ENCODE measurements around the gene TCP11L2. TPM values are rescaled to one million over a fixed set of nuclear protein-coding genes. Genes with fewer than 3 reads are reported as not detected.

The TCP11L2 gene
- total RNA-seq, 2 donors from 2014 or later, result 13.3 to 45.6 TPM

- Histone ChIP-seq H3K27me3 (no peaks in the 10 kb centered on the region), H3K9me3 (no peaks in the 10 kb centered on the region), H3K36me3 (no peaks in the 10 kb centered on the region), H3K9ac (ENCODE audit: low read depth in 2 of 2, low read length in 2 of 2) (no peak overlapping the region), H3K4me1 (no peaks in the 10 kb centered on the region), H3K4me3 (no peak overlapping the region), H3K27ac (no peak overlapping the region)
- intact Hi-C loops (cut with DNase I), result no loop called here
- DNase-seq, result no peak
- TF ChIP-seq, protein P1, sequence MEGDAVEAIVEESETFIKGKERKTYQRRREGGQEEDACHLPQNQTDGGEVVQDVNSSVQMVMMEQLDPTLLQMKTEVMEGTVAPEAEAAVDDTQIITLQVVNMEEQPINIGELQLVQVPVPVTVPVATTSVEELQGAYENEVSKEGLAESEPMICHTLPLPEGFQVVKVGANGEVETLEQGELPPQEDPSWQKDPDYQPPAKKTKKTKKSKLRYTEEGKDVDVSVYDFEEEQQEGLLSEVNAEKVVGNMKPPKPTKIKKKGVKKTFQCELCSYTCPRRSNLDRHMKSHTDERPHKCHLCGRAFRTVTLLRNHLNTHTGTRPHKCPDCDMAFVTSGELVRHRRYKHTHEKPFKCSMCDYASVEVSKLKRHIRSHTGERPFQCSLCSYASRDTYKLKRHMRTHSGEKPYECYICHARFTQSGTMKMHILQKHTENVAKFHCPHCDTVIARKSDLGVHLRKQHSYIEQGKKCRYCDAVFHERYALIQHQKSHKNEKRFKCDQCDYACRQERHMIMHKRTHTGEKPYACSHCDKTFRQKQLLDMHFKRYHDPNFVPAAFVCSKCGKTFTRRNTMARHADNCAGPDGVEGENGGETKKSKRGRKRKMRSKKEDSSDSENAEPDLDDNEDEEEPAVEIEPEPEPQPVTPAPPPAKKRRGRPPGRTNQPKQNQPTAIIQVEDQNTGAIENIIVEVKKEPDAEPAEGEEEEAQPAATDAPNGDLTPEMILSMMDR (IDR thresholded peaks at IDR 0.05), result no peak
Measured at GRCh38 chr12:106258226-106258625, 44.3 kb upstream of the TCP11L2 start.

- Histone ChIP-seq H3K9ac (ENCODE audit: low read depth in 2 of 2, low read length in 2 of 2) (no peak overlapping the region), H3K4me3 (no peak overlapping the region), H3K27me3 (no peaks in the 10 kb centered on the region), H3K36me3 (no peaks in the 10 kb centered on the region), H3K27ac (no peak overlapping the region), H3K9me3 (no peaks in the 10 kb centered on the region), H3K4me1 (no peaks in the 10 kb centered on the region)
- intact Hi-C loops (cut with DNase I), result no loop called here
- TF ChIP-seq, protein P1 (IDR thresholded peaks at IDR 0.05), result no peak
- no peak for DNase-seq
Measured at GRCh38 chr12:106258935-106259334, 43.6 kb upstream of the TCP11L2 start.

GRCh38 chr12:106265116-106265515, 37.4 kb upstream of the TCP11L2 start:
- no peaks in the 10 kb centered on the region for H3K4me1 ChIP-seq
- H3K36me3 ChIP-seq, result no peaks in the 10 kb centered on the region
- H3K9me3 ChIP-seq, result no peaks in the 10 kb centered on the region
- intact Hi-C loops (cut with DNase I), result no loop called here
- TF ChIP-seq, protein P1 (IDR thresholded peaks at IDR 0.05), result no peak
- no peak overlapping the region for H3K9ac ChIP-seq (ENCODE audit: low read depth in 2 of 2, low read length in 2 of 2)
- H3K27ac ChIP-seq, result no peak overlapping the region
- no peaks in the 10 kb centered on the region for H3K27me3 ChIP-seq
- H3K4me3 ChIP-seq, result no peak overlapping the region
- DNase-seq, result no peak

DNA sequence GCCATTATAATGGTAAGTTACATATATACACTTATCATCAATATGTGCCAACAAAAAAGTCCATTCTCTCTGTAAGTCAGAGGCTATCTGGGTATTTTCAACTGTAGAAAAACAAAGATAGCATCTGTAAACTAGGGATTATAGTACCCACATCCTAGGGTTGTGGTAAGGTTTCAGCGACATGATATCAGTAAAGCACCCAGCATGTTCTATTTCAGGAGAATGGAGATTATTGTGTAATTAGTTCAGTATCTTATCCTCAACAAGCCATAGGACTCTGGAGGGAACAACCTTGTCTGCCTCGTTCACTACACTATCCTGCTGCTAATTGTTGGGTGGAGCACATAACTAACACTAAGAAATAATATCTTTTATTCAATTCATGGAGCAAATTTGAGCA, 35.0 kb upstream of the TCP11L2 start:
- intact Hi-C loops (cut with DNase I), result no loop called here
- Histone ChIP-seq H3K27me3 (no peaks in the 10 kb centered on the region), H3K36me3 (no peaks in the 10 kb centered on the region), H3K9me3 (no peaks in the 10 kb centered on the region), H3K27ac (no peak overlapping the region), H3K4me1 (no peaks in the 10 kb centered on the region), H3K9ac (ENCODE audit: low read depth in 2 of 2, low read length in 2 of 2) (no peak overlapping the region), H3K4me3 (no peak overlapping the region)
- DNase-seq, result no peak
- TF ChIP-seq, protein P1 (IDR thresholded peaks at IDR 0.05), result no peak

GRCh38 chr12:106269150-106269771, 33.3 kb upstream of the TCP11L2 start:
- H3K9ac ChIP-seq (ENCODE audit: low read depth in 2 of 2, low read length in 2 of 2), result no peak overlapping the region
- DNase-seq, result no peak
- no peaks in the 10 kb centered on the region for H3K4me1 ChIP-seq
- H3K4me3 ChIP-seq, result no peak overlapping the region
- H3K36me3 ChIP-seq, result no peaks in the 10 kb centered on the region
- TF ChIP-seq, protein P1 (IDR thresholded peaks at IDR 0.05), result no peak
- intact Hi-C loops (cut with DNase I), result no loop called here
- no peaks in the 10 kb centered on the region for H3K9me3 ChIP-seq
- H3K27ac ChIP-seq, result no peak overlapping the region
- H3K27me3 ChIP-seq, result no peaks in the 10 kb centered on the region
